Osteocyte (in vitro differentiated cells): ENCODE measurements around the gene APAF1. TPM values are rescaled to one million over a fixed set of nuclear protein-coding genes. Genes with fewer than 3 reads are reported as not detected.

Experiments
- DNase-seq: peaks from one replicate; pipeline ENCODE4 v3.0.0; 2021; ENCODE audit warnings: mixed read lengths; ENCODE audit not compliant: unreplicated experiment; ENCODE audit errors: extremely low spot score
- H3K27ac Mint-ChIP-seq: one replicate; pipeline ENCODE4 v1.8.0; 2021; ENCODE audit warnings: mild to moderate bottlenecking, mixed read lengths; ENCODE audit not compliant: unreplicated experiment
- H3K27me3 Mint-ChIP-seq: one replicate; pipeline ENCODE4 v1.8.0; 2021; ENCODE audit warnings: mixed read lengths; ENCODE audit not compliant: unreplicated experiment
- H3K36me3 Mint-ChIP-seq: one replicate; pipeline ENCODE4 v1.8.0; 2021; ENCODE audit warnings: mixed read lengths; ENCODE audit not compliant: unreplicated experiment
- H3K4me1 Mint-ChIP-seq: one replicate; pipeline ENCODE4 v1.8.0; 2021; ENCODE audit warnings: mixed read lengths; ENCODE audit not compliant: unreplicated experiment
- H3K4me3 Mint-ChIP-seq: one replicate; pipeline ENCODE4 v1.8.0; 2021; ENCODE audit warnings: mild to moderate bottlenecking, moderate library complexity, mixed read lengths; ENCODE audit not compliant: unreplicated experiment
- H3K9me3 Mint-ChIP-seq: one replicate; pipeline ENCODE4 v1.8.0; 2021; ENCODE audit warnings: mixed read lengths; ENCODE audit not compliant: unreplicated experiment
- CTCF ChIP-seq: fragments of 200-600 bp; sonication (generic); IDR thresholded peaks from 2 replicates; pipeline ENCODE4 v1.5.0; 2021; ENCODE audit warnings: antibody characterized with exemption, mild to moderate bottlenecking, moderate library complexity
- total RNA-seq: library from RNA; stranded (reverse); gene quantifications from 2 replicates; pipeline ENCODE4 v1.2.1, GENCODE V29; 2021

APAF1 gene
- total RNA-seq, 1 donor from 2014 or later, result 14.4 TPM

DNA sequence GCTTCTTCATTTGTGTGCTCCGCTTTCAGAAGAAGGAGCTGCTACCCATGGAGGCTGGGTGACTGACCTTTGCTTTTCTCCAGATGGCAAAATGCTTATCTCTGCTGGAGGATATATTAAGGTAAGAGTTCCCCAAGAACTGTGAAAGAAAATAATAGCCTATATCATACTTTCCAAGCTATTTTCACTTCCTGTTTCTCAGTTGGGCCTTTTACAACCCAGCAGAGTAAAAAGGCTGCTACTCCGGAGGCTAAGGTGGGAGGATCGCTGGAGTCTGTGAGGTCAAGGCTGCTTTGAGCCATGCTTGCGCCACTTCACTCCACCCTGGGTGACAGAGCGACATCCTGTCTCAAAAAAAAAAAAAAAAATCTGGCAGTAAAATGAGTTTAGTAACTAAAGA lies 82.1 kb downstream of the APAF1 start:
- peaks cover 4% of the 10 kb centered on the region for H3K4me1 Mint-ChIP-seq
- DNase-seq, result no peak
- no peaks in the 10 kb centered on the region for H3K27me3 Mint-ChIP-seq
- H3K9me3 Mint-ChIP-seq, result no peaks in the 10 kb centered on the region
- no peak overlapping the region for H3K4me3 Mint-ChIP-seq
- no peak for TF ChIP-seq CTCF
- peaks cover 40% of the 10 kb centered on the region for H3K36me3 Mint-ChIP-seq
- no peak overlapping the region for H3K27ac Mint-ChIP-seq

- peaks cover 8% of the 10 kb centered on the region for H3K4me1 Mint-ChIP-seq
- TF ChIP-seq CTCF, result no peak
- no peaks in the 10 kb centered on the region for H3K9me3 Mint-ChIP-seq
- no peak overlapping the region for H3K27ac Mint-ChIP-seq
- DNase-seq, result no peak
- no peak overlapping the region for H3K4me3 Mint-ChIP-seq
- H3K27me3 Mint-ChIP-seq, result no peaks in the 10 kb centered on the region
- peaks cover 36% of the 10 kb centered on the region for H3K36me3 Mint-ChIP-seq
Observed at GRCh38 chr12:98730412-98730811, 85.3 kb downstream of the APAF1 start.

DNA sequence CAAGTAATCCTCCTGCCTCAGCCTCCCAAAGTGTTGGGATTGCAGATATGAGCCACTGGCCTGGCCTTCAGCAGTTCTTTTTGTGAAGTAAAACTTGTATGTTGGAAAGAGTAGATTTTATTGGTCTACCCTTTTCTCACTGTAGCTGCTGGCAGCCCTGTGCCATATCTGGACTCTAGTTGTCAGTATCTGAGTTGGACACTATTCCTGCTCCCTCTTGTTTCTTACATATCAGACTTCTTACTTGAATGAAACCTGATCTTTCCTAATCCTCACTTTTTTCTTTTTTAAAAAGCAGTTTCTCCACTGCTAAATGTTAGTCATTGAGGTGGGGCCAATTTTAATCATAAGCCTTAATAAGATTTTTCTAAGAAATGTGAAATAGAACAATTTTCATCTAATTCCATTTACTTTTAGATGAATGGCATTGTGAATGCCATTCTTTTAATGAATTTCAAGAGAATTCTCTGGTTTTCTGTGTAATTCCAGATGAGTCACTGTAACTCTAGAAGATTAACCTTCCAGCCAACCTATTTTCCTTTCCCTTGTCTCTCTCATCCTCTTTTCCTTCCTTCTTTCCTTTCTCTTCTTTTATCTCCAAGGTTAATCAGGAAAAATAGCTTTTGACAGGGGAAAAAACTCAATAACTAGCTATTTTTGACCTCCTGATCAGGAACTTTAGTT lies 88.7 kb downstream of the APAF1 start:
- Mint-ChIP-seq H3K9me3 (no peaks in the 10 kb centered on the region), H3K4me1 (peaks cover 21% of the 10 kb centered on the region), H3K4me3 (no peak overlapping the region), H3K27ac (no peak overlapping the region), H3K27me3 (no peaks in the 10 kb centered on the region), H3K36me3 (peaks cover 37% of the 10 kb centered on the region)
- no peak for DNase-seq
- no peak for TF ChIP-seq CTCF

DNA sequence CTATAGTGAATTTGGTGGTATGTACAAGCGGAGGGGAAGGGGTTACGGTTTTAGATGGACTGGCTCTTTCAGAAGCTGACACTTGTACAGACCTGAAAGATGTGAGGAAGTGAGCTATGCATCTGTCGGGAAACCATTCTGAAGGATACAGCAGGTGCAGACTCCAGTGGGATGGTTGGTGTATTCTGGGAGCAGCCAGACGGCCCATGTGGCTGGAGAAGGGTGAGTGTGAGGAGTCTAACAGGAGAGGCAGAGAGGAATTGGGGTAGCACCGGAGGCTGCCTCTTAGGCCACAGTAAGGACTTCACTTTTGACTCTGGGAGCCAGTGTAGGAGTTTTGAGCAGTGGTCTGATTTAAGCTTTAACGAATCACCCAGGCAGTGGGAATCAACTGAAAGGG lies 90.7 kb downstream of the APAF1 start:
- peaks cover 21% of the 10 kb centered on the region for H3K4me1 Mint-ChIP-seq
- DNase-seq, result no peak
- TF ChIP-seq CTCF, result no peak
- H3K4me3 Mint-ChIP-seq, result no peak overlapping the region
- H3K27ac Mint-ChIP-seq, result no peak overlapping the region
- no peaks in the 10 kb centered on the region for H3K27me3 Mint-ChIP-seq
- H3K36me3 Mint-ChIP-seq, result peaks cover 30% of the 10 kb centered on the region
- H3K9me3 Mint-ChIP-seq, result no peaks in the 10 kb centered on the region

DNA sequence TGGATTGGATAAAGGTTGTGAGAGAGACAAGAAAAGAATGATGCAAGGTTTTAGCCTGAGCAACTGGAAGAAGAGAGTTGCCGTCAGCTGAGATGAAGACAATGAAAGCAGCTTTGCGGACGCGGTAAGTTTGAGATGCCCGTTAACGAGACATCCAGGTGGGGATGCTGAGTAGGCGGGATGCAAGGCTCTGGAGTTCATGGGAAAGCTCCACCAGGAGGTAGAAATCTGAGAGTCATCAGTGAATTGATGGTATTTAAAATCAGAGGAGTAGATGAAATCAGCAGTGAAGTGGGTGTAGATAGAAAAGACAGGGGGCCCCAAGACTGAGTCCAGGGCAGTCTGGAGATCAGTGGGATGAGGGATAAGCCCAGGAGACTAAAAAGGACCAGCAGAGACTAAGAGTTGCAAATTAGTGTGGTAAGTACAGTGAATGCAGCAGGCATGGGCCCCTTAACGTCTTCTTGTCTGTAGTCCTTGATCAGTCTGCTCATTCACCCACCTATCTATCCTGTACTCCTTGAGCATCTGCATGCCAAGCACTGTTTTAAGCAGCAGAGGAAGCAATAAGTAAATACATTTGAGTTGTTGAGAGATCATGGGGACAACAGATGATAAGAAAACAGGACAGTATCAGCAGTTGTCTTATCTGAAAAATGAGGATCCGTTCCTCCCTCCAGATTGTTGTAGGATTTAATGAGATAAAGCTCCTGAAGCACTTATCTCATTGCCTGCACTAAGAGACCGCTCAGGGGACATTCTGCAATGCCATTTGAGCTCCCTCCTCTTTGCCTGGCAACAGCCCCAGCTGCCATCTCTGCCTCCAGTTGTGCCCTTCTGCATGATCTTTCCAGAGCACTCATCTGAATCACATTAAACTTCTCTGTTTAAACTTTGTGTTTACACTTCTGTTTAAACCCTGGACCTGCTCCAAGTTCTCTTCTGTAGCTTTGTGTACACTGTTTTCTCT lies 91.5 kb downstream of the APAF1 start:
- Mint-ChIP-seq H3K9me3 (no peaks in the 10 kb centered on the region), H3K36me3 (peaks cover 28% of the 10 kb centered on the region), H3K27me3 (peaks cover 3% of the 10 kb centered on the region), H3K27ac (no peak overlapping the region), H3K4me1 (peaks cover 24% of the 10 kb centered on the region), H3K4me3 (no peak overlapping the region)
- no peak for TF ChIP-seq CTCF
- DNase-seq, result no peak
